CD4-positive, alpha-beta T cell treated with Interferon gamma for 1 hour (primary cell): Measurements from ENCODE around the gene FBXO31.

Experiments used
- DNase-seq: peaks from one replicate; pipeline ENCODE4 v3.0.0-alpha.2; 2020

The FBXO31 gene

GRCh38 chr16:87324411-87325275 lies 58.9 kb downstream of the FBXO31 start:
- DNase-seq, result peak; percentile 40

DNA sequence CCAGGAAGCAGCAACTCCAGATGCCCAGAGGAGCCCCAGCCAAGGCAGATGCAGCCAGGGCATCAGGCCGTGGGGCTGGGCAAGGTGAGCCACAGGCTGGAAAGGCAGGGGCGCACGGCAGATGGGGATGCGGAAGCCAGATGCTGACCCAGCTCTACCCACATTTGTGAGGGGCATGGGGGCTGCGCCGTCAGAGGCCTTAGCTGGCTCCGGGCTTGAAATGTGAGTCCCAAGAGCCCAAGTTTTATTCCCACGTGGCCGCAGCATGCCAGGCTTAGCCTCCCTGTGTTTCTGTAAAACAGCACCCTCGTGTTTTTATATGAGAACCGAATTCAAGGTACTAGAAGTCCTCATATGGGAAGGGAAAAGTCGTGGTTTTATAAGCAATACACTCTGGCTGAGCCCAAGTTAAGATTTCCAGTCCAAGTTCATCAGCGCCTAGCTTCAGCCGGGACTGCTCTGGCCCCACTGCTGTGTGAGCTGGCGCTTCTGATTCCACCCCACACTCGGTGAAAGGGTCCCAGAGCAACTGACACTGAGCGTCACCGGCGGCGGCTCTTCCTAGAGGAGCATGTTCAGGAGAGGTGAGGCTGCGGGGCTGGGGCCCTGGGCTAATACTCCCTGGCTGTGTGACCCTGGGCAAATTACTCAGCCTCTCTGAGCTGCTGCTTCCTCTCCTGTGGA lies 59.7 kb downstream of the FBXO31 start:
- no peak for DNase-seq

- no peak for DNase-seq
Measured at GRCh38 chr16:87322833-87323726, 60.5 kb downstream of the FBXO31 start.

DNA sequence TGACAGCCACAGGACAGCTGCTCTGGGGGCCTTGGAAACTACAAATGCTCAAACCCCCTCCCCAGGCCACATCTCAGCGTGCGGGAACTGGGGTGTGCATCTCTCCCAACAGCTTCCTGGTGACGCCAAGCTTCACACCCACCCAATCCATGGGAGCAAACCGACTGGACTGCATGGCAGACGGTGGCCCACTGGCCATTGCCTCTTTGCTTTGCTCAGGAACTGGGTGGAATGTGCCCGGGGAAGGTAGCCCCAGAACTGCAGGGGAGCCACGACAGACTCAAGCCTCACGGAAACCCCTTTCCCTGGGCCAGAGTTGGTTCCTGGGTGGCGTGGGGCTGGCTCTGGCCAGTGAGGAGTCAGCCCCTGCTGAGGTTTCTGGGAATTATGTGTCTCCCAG lies 61.2 kb downstream of the FBXO31 start:
- DNase-seq, result no peak

GRCh38 chr16:87321336-87322107 lies 62.1 kb downstream of the FBXO31 start:
- no peak for DNase-seq

GRCh38 chr16:87320510-87321227 lies 62.9 kb downstream of the FBXO31 start:
- no peak for DNase-seq

- no peak for DNase-seq
Measured at GRCh38 chr16:87319997-87320491, 63.5 kb downstream of the FBXO31 start.

DNA sequence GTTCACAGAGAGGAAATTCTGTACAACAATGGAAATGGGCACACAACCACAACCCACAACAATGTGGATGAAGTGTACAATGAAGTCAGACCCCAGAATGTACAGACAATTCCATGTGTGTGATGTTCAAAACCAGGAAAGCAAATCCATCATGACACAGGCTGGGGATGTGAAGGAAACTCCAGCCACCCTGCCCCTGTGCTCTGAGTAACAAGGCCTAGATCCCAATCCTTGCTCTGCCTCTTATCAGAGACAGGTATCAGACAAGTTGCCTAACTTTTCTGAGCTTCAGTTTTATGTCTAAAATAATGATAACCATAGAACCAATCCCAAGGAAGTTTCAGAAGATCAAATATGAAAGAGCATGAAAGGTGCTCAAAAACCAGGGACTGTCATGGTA lies 64.6 kb downstream of the FBXO31 start:
- DNase-seq, result no peak

GRCh38 chr16:87317750-87318644 lies 65.6 kb downstream of the FBXO31 start:
- DNase-seq, result peak; percentile 10

DNA sequence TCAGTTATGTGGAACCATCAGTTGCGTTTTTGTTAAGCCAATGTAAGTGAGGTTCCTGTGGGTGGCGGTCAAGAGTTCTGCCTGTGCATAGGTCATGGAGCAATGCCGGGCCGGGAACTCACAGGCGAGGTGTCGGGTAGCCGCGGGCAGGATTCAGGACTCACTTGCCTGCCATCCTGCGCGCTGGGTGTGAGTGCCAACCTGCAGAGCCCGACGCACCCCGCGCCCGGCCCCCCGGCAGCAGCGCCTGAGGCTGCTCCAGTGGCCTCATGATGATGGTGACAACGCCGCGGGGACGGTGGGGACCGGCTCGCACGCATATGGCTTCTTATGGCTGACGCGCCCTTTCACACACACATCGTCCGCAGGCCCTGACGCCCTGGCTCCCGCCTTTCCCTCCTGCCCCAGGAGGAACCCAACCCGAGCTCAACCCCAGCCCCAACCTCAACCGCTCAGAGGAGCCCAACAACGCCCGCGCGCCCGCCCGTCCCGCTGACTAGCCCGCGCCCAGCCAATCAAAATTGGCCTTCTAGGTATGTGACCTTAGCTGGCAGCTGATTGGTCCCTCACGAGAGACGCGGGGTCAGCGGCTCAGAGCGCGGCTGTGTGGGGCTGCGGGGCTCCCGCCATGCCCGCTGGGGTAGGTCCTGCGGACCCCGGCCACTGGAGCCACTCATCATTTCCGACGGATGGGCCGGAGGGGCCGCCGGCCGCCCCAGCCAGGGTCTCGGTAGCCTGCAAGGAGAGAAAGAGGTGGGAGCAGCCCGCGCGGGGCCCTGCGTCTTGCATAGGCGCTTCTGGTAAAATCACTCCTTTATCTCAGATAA lies 66.4 kb downstream of the FBXO31 start, which contains the start of gene C16orf95:
TSS of gene C16orf95 (minus strand) at position 470 of the 827 bp plus-strand sequence. CDS start at position 320, 150 bp downstream.
- peak; percentile 94 for DNase-seq

- no peak for DNase-seq
Measured at GRCh38 chr16:87316450-87316922, 67.1 kb downstream of the FBXO31 start.

DNA sequence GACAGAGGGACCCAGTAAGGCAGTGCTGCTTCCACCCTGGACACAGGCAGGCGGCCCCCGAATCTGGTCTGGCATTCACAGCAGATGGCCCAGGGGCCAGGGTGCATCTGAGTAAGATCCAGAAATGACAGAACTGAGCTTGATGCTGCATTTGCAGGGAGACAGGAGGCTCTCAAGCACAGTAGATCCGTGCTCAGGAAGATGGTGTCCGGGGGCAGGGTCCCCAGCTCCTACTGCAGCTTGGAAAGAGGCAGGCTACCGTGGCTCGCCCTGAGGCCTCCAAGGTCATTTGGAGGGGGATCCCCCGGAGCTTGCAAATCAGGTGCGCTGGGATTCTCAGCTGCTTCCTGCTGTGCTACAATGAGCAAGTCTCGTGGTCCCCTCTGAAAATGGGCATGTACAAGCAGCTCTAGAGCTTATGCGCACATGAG lies 68.6 kb downstream of the FBXO31 start:
- DNase-seq, result no peak

- no peak for DNase-seq
Measured at GRCh38 chr16:87312008-87312407, 71.6 kb downstream of the FBXO31 start.

- DNase-seq, result no peak
Measured at GRCh38 chr16:87311387-87311786, 72.2 kb downstream of the FBXO31 start.

DNA sequence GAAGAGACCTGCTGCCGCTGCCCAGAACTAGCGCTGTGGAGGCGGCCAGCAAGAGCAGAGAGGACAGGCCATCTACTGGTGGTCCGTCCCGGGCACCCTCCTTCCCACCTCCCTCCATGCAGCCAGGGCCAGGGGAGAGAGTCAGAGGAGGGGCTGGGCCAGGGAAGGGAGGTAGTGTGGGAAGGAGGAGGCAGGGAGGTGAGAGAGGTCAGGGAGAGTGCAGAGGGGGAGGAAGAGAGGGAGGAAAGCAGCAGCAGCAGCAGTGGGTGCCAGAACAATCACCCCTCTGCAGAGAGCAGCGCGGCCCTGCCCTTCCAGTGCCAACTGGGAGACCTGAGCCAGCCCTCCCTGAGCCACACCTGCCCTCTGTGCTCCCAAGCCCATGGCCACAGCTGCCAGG lies 73.0 kb downstream of the FBXO31 start:
- no peak for DNase-seq

DNA sequence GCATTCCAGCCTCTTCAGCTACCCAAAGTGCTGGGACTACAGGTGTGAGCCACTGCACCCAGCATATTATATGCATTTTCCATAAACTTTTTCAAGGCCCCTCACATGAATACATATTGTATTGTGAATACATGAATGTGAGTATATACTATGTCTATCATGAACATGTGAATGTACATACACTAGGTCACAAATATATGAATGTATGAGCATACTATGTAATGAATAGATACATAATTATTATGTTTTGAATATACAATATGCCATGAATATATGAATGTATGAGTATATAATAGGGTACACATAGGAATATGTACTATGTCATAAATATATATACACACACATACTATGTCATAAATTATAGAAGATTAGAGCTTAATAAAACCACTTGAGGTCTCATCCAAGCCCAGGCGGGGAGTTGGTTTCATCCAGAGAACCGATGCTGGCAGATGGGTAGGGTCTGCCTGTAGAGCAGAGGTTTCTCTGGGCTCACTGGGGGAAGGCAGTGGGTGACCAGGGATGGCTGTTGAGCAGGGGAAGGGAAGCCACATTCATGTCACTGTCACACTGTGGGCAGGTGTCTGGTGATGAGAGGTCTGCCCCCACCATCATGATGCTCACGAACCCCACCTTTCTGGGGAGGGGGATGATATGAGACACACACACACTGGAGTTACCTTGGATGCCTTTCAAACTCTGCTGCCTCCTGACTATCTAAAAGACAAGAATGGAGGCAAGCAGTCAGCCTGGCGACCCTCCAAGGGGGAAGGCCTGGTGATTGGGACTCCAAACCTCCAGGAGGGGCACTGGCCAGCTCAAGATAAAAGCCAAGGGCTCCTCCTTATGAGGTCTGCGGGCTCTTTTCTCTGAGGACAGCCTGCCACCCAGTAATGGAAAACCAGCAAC lies 73.7 kb downstream of the FBXO31 start:
- no peak for DNase-seq

- no peak for DNase-seq
Measured at GRCh38 chr16:87308826-87309225, 74.8 kb downstream of the FBXO31 start.

- DNase-seq, result no peak
Measured at GRCh38 chr16:87306516-87306915, 77.1 kb downstream of the FBXO31 start.
